IMR-90 (cell line): ENCODE measurements around the gene OR5C1. TPM values are rescaled to one million over a fixed set of nuclear protein-coding genes. Genes with fewer than 3 reads are reported as not detected.
A peak's percentile ranks its signal among the peaks of the same experiment; 100 is the strongest.

Source experiments
- ATAC-seq: fragments of 200-7000 bp; cut with Tn5 transposase; 2 replicates; pipeline ENCODE4 v1.9.1; 2020; ENCODE audit warnings: low read depth, mild to moderate bottlenecking, moderate library complexity
- BruUV-seq: library from RNA; stranded (reverse); fragments of 400-500 nt; replicated peaks from 2 replicates; lab custom pipeline; 2021; lab: Mats Ljungman, UMichigan
- CTCF ChIA-PET: fragments of 300-600 bp; formaldehyde crosslinking; extraction: SDS; loops from one replicate; lab custom pipeline; 2021; ENCODE audit warnings: antibody characterized with exemption; lab: Yijun Ruan, JAX
- POLR2A ChIA-PET: fragments of 300-600 bp; sonication (Branson Sonifier 250); formaldehyde crosslinking; loops from one replicate; lab custom pipeline; 2022; ENCODE audit warnings: antibody characterized with exemption; ENCODE audit not compliant: unreplicated experiment; lab: Charles Lee
- DNase-seq: peaks from one replicate; pipeline ENCODE4 v3.0.0; 2013
- H2AFZ ChIP-seq: replicated peaks from 2 replicates; pipeline ENCODE3; 2013; ENCODE audit warnings: low read length, mild to moderate bottlenecking; ENCODE audit not compliant: poor library complexity
- H2AK5ac ChIP-seq: 2 replicates; pipeline ENCODE4 v1.6.1; 2013; ENCODE audit warnings: low read depth, low read length, inconsistent platforms
- H2AK9ac ChIP-seq: replicated peaks from 2 replicates; pipeline ENCODE3; 2013; ENCODE audit warnings: mild to moderate bottlenecking, low read depth, low read length, moderate library complexity; ENCODE audit not compliant: poor library complexity
- H2BK120ac ChIP-seq: 2 replicates; pipeline ENCODE4 v1.6.1; 2013; ENCODE audit warnings: low read depth, low read length, inconsistent platforms
- H2BK15ac ChIP-seq: 3 replicates; pipeline ENCODE4 v1.6.1; 2013; ENCODE audit warnings: low read depth, low read length, inconsistent platforms
- H2BK20ac ChIP-seq: 2 replicates; pipeline ENCODE4 v1.6.1; 2013; ENCODE audit warnings: low read depth, mild to moderate bottlenecking, inconsistent platforms, low read length, moderate library complexity
- H2BK5ac ChIP-seq: 2 replicates; pipeline ENCODE4 v1.6.1; 2013; ENCODE audit warnings: mild to moderate bottlenecking, low read depth, low read length, inconsistent platforms; ENCODE audit not compliant: poor library complexity, severe bottlenecking
- H3K14ac ChIP-seq: replicated peaks from 2 replicates; pipeline ENCODE4 v1.6.1; 2013; ENCODE audit warnings: low read depth, low read length, inconsistent platforms
- H3K18ac ChIP-seq: 2 replicates; pipeline ENCODE4 v1.6.1; 2013; ENCODE audit warnings: low read depth, low read length, control low read depth
- H3K23ac ChIP-seq: 2 replicates; pipeline ENCODE4 v1.6.1; 2013; ENCODE audit warnings: low read depth, low read length, inconsistent platforms
- H3K27ac ChIP-seq: 2 replicates; pipeline ENCODE4 v1.5.1; 2013; ENCODE audit warnings: mild to moderate bottlenecking, control low read depth, low read length; ENCODE audit not compliant: insufficient read depth
- H3K27me3 ChIP-seq: 2 replicates; pipeline ENCODE4 v1.6.1; 2013; ENCODE audit warnings: low read length; ENCODE audit not compliant: control insufficient read depth, insufficient read depth
- H3K36me3 ChIP-seq: 2 replicates; pipeline ENCODE4 v1.6.1; 2013; ENCODE audit warnings: low read length, mixed read lengths; ENCODE audit not compliant: control insufficient read depth, insufficient read depth
- H3K4ac ChIP-seq: 2 replicates; pipeline ENCODE4 v1.6.1; 2013; ENCODE audit warnings: low read depth, low read length, inconsistent platforms
- H3K4me1 ChIP-seq: 2 replicates; pipeline ENCODE4 v1.6.1; 2013; ENCODE audit warnings: low read length, mixed read lengths; ENCODE audit not compliant: control insufficient read depth, insufficient read depth
- H3K4me2 ChIP-seq: 2 replicates; pipeline ENCODE4 v1.6.1; 2013; ENCODE audit warnings: low read depth, mild to moderate bottlenecking, control low read depth, low read length, moderate library complexity
- H3K4me3 ChIP-seq: 2 replicates; pipeline ENCODE4 v1.5.1; 2013; ENCODE audit warnings: low read depth, mild to moderate bottlenecking, control low read depth, low read length, moderate library complexity; ENCODE audit not compliant: insufficient read depth
- H3K56ac ChIP-seq: 2 replicates; pipeline ENCODE4 v1.6.1; 2013; ENCODE audit warnings: low read length, inconsistent platforms; ENCODE audit not compliant: insufficient read depth; ENCODE audit errors: extremely low read depth
- H3K79me1 ChIP-seq, 2 experiments: 2 replicates each; pipeline ENCODE4 v1.6.1; 2013; ENCODE audit warnings: low read length in 2 of 2, inconsistent platforms in 1 of 2, low read depth in 1 of 2
- H3K9ac ChIP-seq: 2 replicates; pipeline ENCODE4 v1.6.1; 2013; ENCODE audit warnings: low read depth, low read length, control low read depth
- H3K9me1 ChIP-seq: 2 replicates; pipeline ENCODE4 v1.6.1; 2013; ENCODE audit warnings: low read length, inconsistent platforms; ENCODE audit not compliant: insufficient read depth
- H3K9me3 ChIP-seq: 2 replicates; pipeline ENCODE4 v1.6.1; 2013; ENCODE audit warnings: low read length; ENCODE audit not compliant: control insufficient read depth, insufficient read depth
- H4K20me1 ChIP-seq: 2 replicates; pipeline ENCODE4 v1.6.1; 2013; ENCODE audit warnings: low read length, inconsistent platforms; ENCODE audit not compliant: insufficient read depth
- H4K5ac ChIP-seq: 2 replicates; pipeline ENCODE4 v1.6.1; 2013; ENCODE audit warnings: mild to moderate bottlenecking, low read depth, low read length, control low read depth
- H4K8ac ChIP-seq, 2 experiments: 2 replicates each; pipeline ENCODE4 v1.6.1; 2013; ENCODE audit warnings: low read depth in 2 of 2, low read length in 2 of 2, control low read depth in 1 of 2, inconsistent platforms in 1 of 2
- H4K91ac ChIP-seq: 2 replicates; pipeline ENCODE4 v1.6.1; 2013; ENCODE audit warnings: low read depth, low read length, inconsistent platforms; ENCODE audit not compliant: insufficient read depth
- CTCF ChIP-seq: conservative IDR thresholded peaks from 2 replicates; pipeline ENCODE4 v1.5.1; 2012; ENCODE audit warnings: mild to moderate bottlenecking, low read depth, low read length, improper control_type of control experiment
- ELK1 ChIP-seq: fragments of 150-350 bp; IDR thresholded peaks from 2 replicates; pipeline ENCODE4 v1.6.1; 2016; ENCODE audit warnings: low read depth, mild to moderate bottlenecking, low read length, moderate library complexity, borderline replicate concordance
- FOS ChIP-seq: fragments of 150-350 bp; IDR thresholded peaks from 2 replicates; pipeline ENCODE4 v1.6.1; 2016; ENCODE audit warnings: low read depth, low read length
- MAFK ChIP-seq: IDR thresholded peaks from 2 replicates; pipeline ENCODE4 v1.6.1; 2012; ENCODE audit warnings: low read depth, low read length, improper control_type of control experiment
- NFE2L2 ChIP-seq: fragments of 150-350 bp; IDR thresholded peaks from 2 replicates; pipeline ENCODE4 v1.6.1; 2016; ENCODE audit warnings: low read depth, mild to moderate bottlenecking, low read length
- POLR2A ChIP-seq: IDR thresholded peaks from 2 replicates; pipeline ENCODE4 v1.6.1; 2012; ENCODE audit warnings: mild to moderate bottlenecking, low read depth, low read length
- RFX5 ChIP-seq: IDR thresholded peaks from 2 replicates; pipeline ENCODE4 v1.8.0; 2012; ENCODE audit warnings: low read depth, mild to moderate bottlenecking, low read length, moderate library complexity
- USF2 ChIP-seq: fragments of 150-350 bp; IDR thresholded peaks from 2 replicates; pipeline ENCODE4 v1.6.1; 2017; ENCODE audit warnings: mild to moderate bottlenecking, antibody characterized with exemption, low read length, low read depth
- WGBS, 2 experiments: methylation state at CpG; one replicate each; pipeline versions ENCODE4 v1.1.5 to v1.1.7; 2013; ENCODE audit warnings: missing lambda C conversion rate in 2 of 2; ENCODE audit not compliant: insufficient read length in 1 of 2; ENCODE audit errors: extremely low coverage in 2 of 2; 5-methylcytosine and 5-hydroxymethylcytosine counted together
- dilution Hi-C: fragments of 300-500 bp; cut with HindIII; formaldehyde crosslinking; loops from one replicate; pipeline ENCODE4 v1.14.3; 2018; ENCODE audit warnings: low sequenced_read_pairs; ENCODE audit not compliant: unreplicated experiment
- in situ Hi-C: fragments of 300-500 bp; cut with MboI; formaldehyde crosslinking; loops from 3 replicates; pipeline ENCODE4 v1.14.3; 2019; ENCODE audit warnings: low sequenced_read_pairs, inconsistent platforms, mixed read lengths
- intact Hi-C: fragments of 100-400 bp; cut with micrococcal nuclease; formaldehyde crosslinking; loops from 2 replicates; pipeline ENCODE4 v1.10.0; 2022
- polyA plus RNA-seq, 3 experiments: library from polyadenylated mRNA; depleted of rRNA; stranded (reverse); fragments of >200 nt; gene quantifications; 2 replicates each; pipeline ENCODE4 v1.2.3, GENCODE V29; 2012; ENCODE audit warnings: low replicate concordance in 1 of 3
- total RNA-seq: library from RNA; depleted of rRNA; stranded (reverse); fragments of >200 nt; gene quantifications from 2 replicates; pipeline ENCODE4 v1.2.3, GENCODE V29; 2012

OR5C1 gene
- total and polyA plus RNA-seq, 2 of the 4 experiments (the other 2 are of a cell fraction), result not detected

- dilution Hi-C loops (no loop called here), intact Hi-C loops (no loop called here), in situ Hi-C loops (no loop called here)
- H3K14ac ChIP-seq, result peak overlapping the region; percentile 54
- no peak overlapping the region for H3K4me3 ChIP-seq
- H2AK5ac ChIP-seq, result peak overlapping the region; percentile 79
- no peak overlapping the region for H2AK9ac ChIP-seq
- H3K56ac ChIP-seq, result peak overlapping the region; percentile 76; the same call in 1 of the 2 replicates
- H3K27ac ChIP-seq, result no peak overlapping the region
- peak overlapping the region; percentile 76 for H3K23ac ChIP-seq
- peak overlapping the region; percentile 96; the same call in 1 of the 2 replicates for H4K5ac ChIP-seq
- CTCF ChIA-PET, result interaction anchor here (0.9 kb wide), 1 partner anchor 288 kb away, joined by 3 read pairs; no protein-coding TSS in a partner anchor
- peaks cover 13% of the 10 kb centered on the region for H3K4me1 ChIP-seq
- peak overlapping the region; percentile 95 for H4K91ac ChIP-seq
- peaks cover 15% of the 10 kb centered on the region for H3K9me1 ChIP-seq
- no peaks in the 10 kb centered on the region for H3K79me1 ChIP-seq
- H2BK5ac ChIP-seq, result peak overlapping the region; percentile 91
- peak overlapping the region; percentile 95 for H2BK15ac ChIP-seq
- no CpG with 5 or more reads among the region's 4 CpGs for WGBS, 2 experiments
- H4K8ac ChIP-seq, result peak overlapping the region; percentile 79 to 87
- no peak overlapping the region for H2AFZ ChIP-seq
- no peaks in the 10 kb centered on the region for H3K27me3 ChIP-seq
- no peaks in the 10 kb centered on the region for H4K20me1 ChIP-seq
- BruUV-seq, result no TSS peak
- H3K9ac ChIP-seq, result no peak overlapping the region
- peak overlapping the region; percentile 93 for H2BK20ac ChIP-seq
- H3K4me2 ChIP-seq, result no peak overlapping the region
- no peaks in the 10 kb centered on the region for H3K36me3 ChIP-seq
- DNase-seq, result no peak
- no peak for TF ChIP-seq POLR2A
- no peak for TF ChIP-seq MAFK
- no peak for TF ChIP-seq FOS
- TF ChIP-seq USF2, result no peak
- TF ChIP-seq ELK1, result no peak
- TF ChIP-seq CTCF, result no peak
- TF ChIP-seq RFX5, result no peak
- no peak for TF ChIP-seq NFE2L2
- H3K9me3 ChIP-seq, result no peaks in the 10 kb centered on the region
- H2BK120ac ChIP-seq, result peak overlapping the region; percentile 93
- POLR2A ChIA-PET, result no interaction called here
- H3K4ac ChIP-seq, result peak overlapping the region; percentile 92
- ATAC-seq, result no peak
- peak overlapping the region; percentile 99; the same call in 1 of the 2 replicates for H3K18ac ChIP-seq
Observed at GRCh38 chr9:122786338-122786737, 2.4 kb upstream of the OR5C1 start.
